Colonic mucosa (tissue), 4 donors: ENCODE data around the gene SLC35F1. TPM values are rescaled to one million over a fixed set of nuclear protein-coding genes. Genes with fewer than 3 reads are reported as not detected.

Experiments
- DNase-seq: peaks from one replicate; pipeline ENCODE4 v3.0.0-alpha.2; 2020
- H3K27ac ChIP-seq: fragments of 200-600 bp; one replicate; pipeline ENCODE4 v1.8.0; 2021
- H3K27me3 ChIP-seq: fragments of 200-600 bp; one replicate; pipeline ENCODE4 v1.8.0; 2021
- H3K36me3 ChIP-seq: fragments of 200-600 bp; one replicate; pipeline ENCODE4 v1.8.0; 2021
- H3K4me1 ChIP-seq: fragments of 200-600 bp; one replicate; pipeline ENCODE4 v1.8.0; 2021; ENCODE audit warnings: mild to moderate bottlenecking
- H3K4me3 ChIP-seq: fragments of 200-600 bp; one replicate; pipeline ENCODE4 v1.8.0; 2021
- H3K9ac ChIP-seq, 2 donors: one replicate each; pipeline ENCODE4 v1.7.0; 2013; ENCODE audit warnings: control low read depth in 2 of 2, low read depth in 2 of 2, low read length in 2 of 2
- H3K9me3 ChIP-seq: fragments of 200-600 bp; one replicate; pipeline ENCODE4 v1.8.0; 2021
- intact Hi-C: fragments of 100-400 bp; cut with DNase I; formaldehyde crosslinking; loops from one replicate; pipeline ENCODE4 v1.14.1; 2022
- total RNA-seq, 2 donors: library from RNA; stranded (reverse); fragmentation: NEBNext Ultra II Directional in 1 of 2; extraction: Animal tissue kit (Norgen Biotek cat#: 25700) in 1 of 2; gene quantifications; one replicate each; pipeline ENCODE4 v1.2.1, GENCODE V29; 2021
- TF ChIP-seq, protein P1 (sequence below): fragments of 200-600 bp; IDR thresholded peaks from one replicate; pipeline ENCODE4 v1.8.0; 2022; ENCODE audit warnings: antibody characterized with exemption, mild to moderate bottlenecking
- donor health status: healthy.
- donor health status: DM: no; HTN: no; CAD: no.
- donor health status: DM: no; HTN: no; CAD: no.

SLC35F1 gene
- total RNA-seq, 2 donors from 2014 or later = 0.25 to 1.1 TPM

DNA sequence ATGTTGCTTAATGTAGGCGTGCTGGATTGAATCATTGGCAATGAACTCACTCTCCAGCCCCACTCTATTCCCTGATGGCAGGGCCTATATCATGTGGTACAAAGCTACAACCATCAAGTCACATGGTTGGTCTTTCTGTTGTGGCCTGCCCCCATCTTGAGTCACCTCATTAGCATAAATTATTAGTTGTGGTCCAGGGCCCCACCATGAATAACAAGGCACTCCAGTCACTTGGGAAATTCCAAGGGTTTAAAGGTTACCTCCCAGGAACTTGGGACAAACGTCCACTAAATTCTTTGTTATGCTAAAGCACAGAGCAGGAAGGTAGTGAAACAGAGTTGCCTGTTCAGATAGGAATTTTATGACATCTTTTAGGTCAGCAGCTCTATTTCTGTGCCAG is 193.7 kb downstream of the SLC35F1 start:
- H3K36me3 ChIP-seq = no peaks in the 10 kb centered on the region
- intact Hi-C loops = no loop called here
- H3K4me3 ChIP-seq = no peak overlapping the region
- TF ChIP-seq, protein P1, sequence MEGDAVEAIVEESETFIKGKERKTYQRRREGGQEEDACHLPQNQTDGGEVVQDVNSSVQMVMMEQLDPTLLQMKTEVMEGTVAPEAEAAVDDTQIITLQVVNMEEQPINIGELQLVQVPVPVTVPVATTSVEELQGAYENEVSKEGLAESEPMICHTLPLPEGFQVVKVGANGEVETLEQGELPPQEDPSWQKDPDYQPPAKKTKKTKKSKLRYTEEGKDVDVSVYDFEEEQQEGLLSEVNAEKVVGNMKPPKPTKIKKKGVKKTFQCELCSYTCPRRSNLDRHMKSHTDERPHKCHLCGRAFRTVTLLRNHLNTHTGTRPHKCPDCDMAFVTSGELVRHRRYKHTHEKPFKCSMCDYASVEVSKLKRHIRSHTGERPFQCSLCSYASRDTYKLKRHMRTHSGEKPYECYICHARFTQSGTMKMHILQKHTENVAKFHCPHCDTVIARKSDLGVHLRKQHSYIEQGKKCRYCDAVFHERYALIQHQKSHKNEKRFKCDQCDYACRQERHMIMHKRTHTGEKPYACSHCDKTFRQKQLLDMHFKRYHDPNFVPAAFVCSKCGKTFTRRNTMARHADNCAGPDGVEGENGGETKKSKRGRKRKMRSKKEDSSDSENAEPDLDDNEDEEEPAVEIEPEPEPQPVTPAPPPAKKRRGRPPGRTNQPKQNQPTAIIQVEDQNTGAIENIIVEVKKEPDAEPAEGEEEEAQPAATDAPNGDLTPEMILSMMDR = no peak
- H3K27me3 ChIP-seq = no peaks in the 10 kb centered on the region
- no peak overlapping the region for H3K9ac ChIP-seq
- no peak overlapping the region for H3K27ac ChIP-seq
- no peaks in the 10 kb centered on the region for H3K4me1 ChIP-seq
- H3K9me3 ChIP-seq = no peaks in the 10 kb centered on the region
- no peak for DNase-seq

DNA sequence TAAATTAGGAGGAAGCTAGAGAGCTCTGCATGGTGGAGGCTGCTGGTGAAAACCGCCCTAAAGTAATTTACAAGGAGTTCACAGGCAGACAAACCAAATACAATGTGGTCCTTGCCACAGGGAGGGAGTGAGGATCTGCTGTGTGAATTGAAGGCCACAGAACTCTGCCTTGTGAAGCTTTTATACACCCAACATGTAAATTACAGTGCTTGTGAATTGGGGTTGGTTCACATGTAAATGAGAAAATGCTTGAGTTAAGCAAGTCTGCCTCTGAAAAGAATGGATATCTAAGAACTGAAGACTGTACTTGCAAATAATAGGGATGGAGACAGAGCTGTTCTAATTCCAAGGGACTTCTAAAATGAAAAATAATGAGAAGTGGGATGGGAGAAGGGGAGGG is 194.2 kb downstream of the SLC35F1 start:
- Histone ChIP-seq H3K9ac (no peak overlapping the region), H3K4me1 (no peaks in the 10 kb centered on the region), H3K9me3 (no peaks in the 10 kb centered on the region), H3K27me3 (no peaks in the 10 kb centered on the region), H3K36me3 (no peaks in the 10 kb centered on the region), H3K27ac (no peak overlapping the region), H3K4me3 (no peak overlapping the region)
- intact Hi-C loops = no loop called here
- DNase-seq = no peak
- TF ChIP-seq, protein P1 = no peak

DNA sequence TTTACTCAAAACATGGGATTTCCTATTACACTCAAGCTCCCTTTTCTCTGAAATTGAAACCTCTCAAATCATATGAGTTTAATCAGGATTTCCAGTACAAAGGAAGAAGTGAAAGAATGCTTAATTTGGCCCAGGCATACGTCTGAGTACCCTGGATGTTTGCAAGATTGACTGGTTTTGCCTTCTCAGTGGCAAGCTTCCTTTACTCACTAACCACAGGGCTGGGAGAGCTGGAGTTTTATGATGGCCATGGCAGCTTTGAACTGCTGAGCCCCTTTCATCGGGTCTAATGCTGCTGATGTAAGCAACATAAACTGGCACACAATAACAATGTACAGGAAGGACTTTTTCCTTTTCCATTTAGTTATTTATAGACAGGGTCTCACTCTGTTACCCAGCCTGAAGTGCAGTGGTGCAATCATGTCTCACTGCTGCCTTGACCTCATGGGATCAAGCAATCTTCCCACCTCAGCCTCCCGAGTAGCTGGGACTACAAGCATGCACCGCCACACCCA is 194.8 kb downstream of the SLC35F1 start:
- intact Hi-C loops = no loop called here
- no peak overlapping the region for H3K9ac ChIP-seq
- no peaks in the 10 kb centered on the region for H3K9me3 ChIP-seq
- no peaks in the 10 kb centered on the region for H3K4me1 ChIP-seq
- H3K27me3 ChIP-seq = no peaks in the 10 kb centered on the region
- H3K27ac ChIP-seq = no peak overlapping the region
- TF ChIP-seq, protein P1 = no peak
- no peaks in the 10 kb centered on the region for H3K36me3 ChIP-seq
- no peak for DNase-seq
- H3K4me3 ChIP-seq = no peak overlapping the region

DNA sequence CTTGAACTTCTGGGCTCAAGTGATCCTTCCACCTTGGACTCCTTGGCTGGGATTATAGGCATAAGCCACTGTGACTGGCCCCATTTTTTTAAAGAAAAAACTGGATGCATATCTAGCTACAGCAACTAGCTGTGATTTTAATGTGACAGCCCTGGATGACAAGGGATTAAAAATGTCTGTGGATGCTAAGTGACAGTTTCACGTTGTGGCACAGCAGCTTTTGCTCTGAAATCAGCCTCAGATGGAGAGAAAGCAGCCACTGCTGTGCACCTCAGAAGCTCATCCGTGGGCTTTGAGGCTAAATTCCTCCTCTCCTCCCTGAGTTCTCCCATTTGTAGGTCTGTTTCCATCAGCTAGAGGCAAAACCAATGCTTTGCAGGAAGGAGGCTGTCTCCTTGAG is 195.3 kb downstream of the SLC35F1 start:
- TF ChIP-seq, protein P1 = no peak
- no peak overlapping the region for H3K27ac ChIP-seq
- H3K4me3 ChIP-seq = no peak overlapping the region
- H3K27me3 ChIP-seq = no peaks in the 10 kb centered on the region
- H3K4me1 ChIP-seq = no peaks in the 10 kb centered on the region
- H3K9ac ChIP-seq = no peak overlapping the region
- H3K9me3 ChIP-seq = no peaks in the 10 kb centered on the region
- DNase-seq = no peak
- no peaks in the 10 kb centered on the region for H3K36me3 ChIP-seq
- intact Hi-C loops = no loop called here

DNA sequence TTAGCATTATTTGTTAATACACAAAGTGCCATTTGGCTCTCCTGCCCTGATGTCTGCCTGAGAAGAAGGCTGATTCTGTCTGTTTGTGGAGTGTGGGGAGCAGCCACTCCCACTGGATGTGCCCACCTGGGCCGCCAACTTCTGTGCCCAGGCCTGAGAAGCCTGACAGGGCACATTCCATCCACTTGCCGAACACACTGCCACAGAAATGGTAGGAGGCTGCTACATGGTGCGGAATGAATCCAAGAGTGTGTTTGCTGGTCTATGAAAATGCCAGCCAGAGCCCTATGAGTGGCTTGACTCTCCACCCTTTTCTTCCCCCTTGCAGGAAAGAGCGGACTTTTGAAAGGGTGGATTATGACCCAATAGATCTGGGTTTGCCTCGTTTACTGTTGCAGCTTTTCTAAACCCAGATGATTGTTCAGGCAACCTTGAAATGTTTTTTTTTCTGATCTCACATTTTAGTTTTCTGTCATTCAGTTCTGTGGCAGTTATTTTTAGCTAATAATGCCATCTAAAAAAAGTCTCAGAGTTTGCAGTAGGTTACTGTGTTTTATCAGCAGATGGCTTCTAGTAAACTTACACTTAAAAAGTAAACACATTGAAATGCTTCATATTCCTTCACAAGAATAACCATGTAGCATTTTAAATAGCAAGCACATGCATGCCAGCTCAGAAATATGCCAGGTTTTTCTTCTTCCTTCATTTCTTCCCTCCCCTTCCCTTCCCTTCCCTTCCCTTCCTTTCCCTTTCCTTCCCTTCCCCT is 196.5 kb downstream of the SLC35F1 start:
- Histone ChIP-seq H3K27me3 (no peaks in the 10 kb centered on the region), H3K9ac (no peak overlapping the region), H3K9me3 (no peaks in the 10 kb centered on the region), H3K4me3 (no peak overlapping the region), H3K4me1 (no peaks in the 10 kb centered on the region), H3K36me3 (no peaks in the 10 kb centered on the region), H3K27ac (no peak overlapping the region)
- TF ChIP-seq, protein P1 = no peak
- intact Hi-C loops = no loop called here
- DNase-seq = no peak
